ENCODE data around the gene PRUNE2.

Gene PRUNE2

DNA sequence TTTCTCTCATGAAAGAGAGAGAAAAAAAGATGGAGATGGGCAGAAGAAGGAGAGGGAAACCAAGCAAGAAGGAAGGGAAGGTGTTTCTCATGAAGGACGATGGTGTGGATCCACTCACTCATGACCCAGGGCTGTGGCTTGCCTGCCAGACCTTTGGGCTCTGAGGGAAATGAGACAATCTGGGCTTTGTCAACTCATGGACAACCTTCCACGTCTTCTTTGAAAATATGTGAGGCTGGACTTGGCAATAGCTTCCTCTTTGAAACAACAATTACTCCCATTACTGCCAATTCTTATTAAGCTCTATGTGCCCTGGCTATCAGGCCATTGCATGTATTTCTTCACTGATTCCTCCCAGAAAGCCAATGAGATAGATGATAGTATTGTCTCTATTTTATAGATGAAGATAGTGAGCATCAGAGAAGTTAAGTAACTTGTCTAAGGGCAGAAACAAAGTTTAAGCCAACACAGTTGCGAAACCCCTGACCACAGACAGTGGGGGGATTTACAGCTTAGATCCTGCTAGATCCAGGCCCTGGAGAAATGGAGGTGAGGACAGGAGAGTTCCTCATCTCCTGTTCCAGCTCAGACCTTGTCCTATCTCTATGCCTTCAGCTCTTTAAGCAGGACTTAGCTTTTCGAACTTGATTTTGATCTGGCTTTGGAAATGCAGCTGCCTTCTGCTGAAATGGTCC, 314.5 kb downstream of the PRUNE2 start:
- Histone ChIP-seq H3K27me3 (peaks cover 0 to 6% of the 10 kb centered on the region in 2 donors), H3K4me1 (no peaks in the 10 kb centered on the region), H3K9me3 (no peaks in the 10 kb centered on the region), H3K4me3 (no peak overlapping the region), H3K27ac (no peak overlapping the region), H3K36me3 (no peaks in the 10 kb centered on the region)
- intact Hi-C loops (cut with DNase I; ENCODE audit: low total_unique reads) = no loop called here
- TF ChIP-seq, protein P1, sequence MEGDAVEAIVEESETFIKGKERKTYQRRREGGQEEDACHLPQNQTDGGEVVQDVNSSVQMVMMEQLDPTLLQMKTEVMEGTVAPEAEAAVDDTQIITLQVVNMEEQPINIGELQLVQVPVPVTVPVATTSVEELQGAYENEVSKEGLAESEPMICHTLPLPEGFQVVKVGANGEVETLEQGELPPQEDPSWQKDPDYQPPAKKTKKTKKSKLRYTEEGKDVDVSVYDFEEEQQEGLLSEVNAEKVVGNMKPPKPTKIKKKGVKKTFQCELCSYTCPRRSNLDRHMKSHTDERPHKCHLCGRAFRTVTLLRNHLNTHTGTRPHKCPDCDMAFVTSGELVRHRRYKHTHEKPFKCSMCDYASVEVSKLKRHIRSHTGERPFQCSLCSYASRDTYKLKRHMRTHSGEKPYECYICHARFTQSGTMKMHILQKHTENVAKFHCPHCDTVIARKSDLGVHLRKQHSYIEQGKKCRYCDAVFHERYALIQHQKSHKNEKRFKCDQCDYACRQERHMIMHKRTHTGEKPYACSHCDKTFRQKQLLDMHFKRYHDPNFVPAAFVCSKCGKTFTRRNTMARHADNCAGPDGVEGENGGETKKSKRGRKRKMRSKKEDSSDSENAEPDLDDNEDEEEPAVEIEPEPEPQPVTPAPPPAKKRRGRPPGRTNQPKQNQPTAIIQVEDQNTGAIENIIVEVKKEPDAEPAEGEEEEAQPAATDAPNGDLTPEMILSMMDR (IDR thresholded peaks at IDR 0.05) = no peak
- no peak for DNase-seq

DNA sequence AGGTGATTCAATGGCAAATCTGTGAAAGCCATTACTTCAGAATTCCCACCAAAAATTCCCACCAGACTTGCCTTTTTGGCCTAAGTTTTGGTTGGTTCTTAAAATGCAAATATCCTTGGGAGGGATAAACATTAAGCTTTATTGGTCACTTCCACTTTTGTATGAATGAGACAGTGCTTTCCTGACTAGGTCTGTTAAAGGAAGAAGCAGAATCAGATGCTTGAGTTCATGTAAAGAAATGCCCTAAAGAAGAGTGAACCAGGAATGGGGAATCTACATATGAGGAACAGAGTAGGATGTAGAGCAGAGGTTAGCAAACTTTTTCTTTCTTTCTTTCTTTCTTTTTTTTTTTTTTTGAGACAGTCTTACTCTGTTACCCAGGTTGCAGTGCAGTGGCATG, 317.6 kb downstream of the PRUNE2 start:
- H3K36me3 ChIP-seq = no peaks in the 10 kb centered on the region
- no peaks in the 10 kb centered on the region for H3K4me1 ChIP-seq
- TF ChIP-seq, protein P1 (IDR thresholded peaks at IDR 0.05) = no peak
- no peaks in the 10 kb centered on the region for H3K27me3 ChIP-seq
- H3K4me3 ChIP-seq = no peak overlapping the region
- intact Hi-C loops (cut with DNase I; ENCODE audit: low total_unique reads) = no loop called here
- H3K27ac ChIP-seq = no peak overlapping the region
- DNase-seq = no peak
- H3K9me3 ChIP-seq = no peaks in the 10 kb centered on the region

DNA sequence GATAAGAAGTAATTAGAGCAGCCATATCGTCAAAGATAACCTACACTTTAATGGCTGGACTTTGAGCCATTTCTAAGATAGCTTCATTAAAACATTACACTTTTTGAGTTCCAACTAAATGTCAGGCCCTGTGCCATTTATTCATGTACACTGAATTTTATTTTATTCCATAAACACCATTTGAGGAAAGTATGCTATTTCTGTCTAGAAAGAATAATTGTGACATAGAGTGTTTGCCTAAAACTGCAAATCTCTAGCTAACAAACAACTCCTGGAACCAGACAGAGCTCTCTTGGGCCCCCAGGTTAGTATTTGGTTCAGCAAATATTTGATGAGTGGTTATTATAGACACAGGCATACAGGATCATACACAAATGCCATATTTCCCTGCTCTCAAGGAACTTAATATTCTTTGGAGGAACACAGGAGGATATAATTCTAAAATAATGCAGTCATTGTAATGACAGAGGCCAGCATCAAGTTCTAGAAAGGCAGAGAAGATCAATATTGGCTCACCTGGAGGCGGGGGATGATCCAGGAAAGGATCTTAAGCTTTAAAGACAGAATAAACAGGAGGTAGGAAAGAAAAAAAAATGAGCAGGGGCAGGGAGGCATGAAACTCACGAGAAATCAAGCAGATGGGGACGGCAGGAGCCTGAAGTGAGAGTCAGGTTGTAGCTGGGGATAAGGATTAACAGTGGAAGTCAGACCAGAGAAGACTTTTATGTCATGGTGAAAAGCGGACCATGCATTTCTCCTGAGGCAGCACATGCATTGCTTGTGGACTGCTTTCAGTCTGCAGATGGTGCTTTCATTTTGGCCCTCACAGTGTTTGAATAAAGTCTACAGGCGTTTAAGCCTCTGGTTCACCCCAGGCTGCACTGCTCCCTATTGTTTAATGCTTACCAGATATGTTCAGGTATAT, 319.3 kb downstream of the PRUNE2 start:
- Histone ChIP-seq H3K4me1 (no peaks in the 10 kb centered on the region), H3K27me3 (peaks cover 0 to 7% of the 10 kb centered on the region in 2 donors), H3K4me3 (no peak overlapping the region), H3K9me3 (no peaks in the 10 kb centered on the region), H3K27ac (no peak overlapping the region), H3K36me3 (no peaks in the 10 kb centered on the region)
- TF ChIP-seq, protein P1 (IDR thresholded peaks at IDR 0.05) = no peak
- intact Hi-C loops (cut with DNase I; ENCODE audit: low total_unique reads) = no loop called here
- DNase-seq = no peak

DNA sequence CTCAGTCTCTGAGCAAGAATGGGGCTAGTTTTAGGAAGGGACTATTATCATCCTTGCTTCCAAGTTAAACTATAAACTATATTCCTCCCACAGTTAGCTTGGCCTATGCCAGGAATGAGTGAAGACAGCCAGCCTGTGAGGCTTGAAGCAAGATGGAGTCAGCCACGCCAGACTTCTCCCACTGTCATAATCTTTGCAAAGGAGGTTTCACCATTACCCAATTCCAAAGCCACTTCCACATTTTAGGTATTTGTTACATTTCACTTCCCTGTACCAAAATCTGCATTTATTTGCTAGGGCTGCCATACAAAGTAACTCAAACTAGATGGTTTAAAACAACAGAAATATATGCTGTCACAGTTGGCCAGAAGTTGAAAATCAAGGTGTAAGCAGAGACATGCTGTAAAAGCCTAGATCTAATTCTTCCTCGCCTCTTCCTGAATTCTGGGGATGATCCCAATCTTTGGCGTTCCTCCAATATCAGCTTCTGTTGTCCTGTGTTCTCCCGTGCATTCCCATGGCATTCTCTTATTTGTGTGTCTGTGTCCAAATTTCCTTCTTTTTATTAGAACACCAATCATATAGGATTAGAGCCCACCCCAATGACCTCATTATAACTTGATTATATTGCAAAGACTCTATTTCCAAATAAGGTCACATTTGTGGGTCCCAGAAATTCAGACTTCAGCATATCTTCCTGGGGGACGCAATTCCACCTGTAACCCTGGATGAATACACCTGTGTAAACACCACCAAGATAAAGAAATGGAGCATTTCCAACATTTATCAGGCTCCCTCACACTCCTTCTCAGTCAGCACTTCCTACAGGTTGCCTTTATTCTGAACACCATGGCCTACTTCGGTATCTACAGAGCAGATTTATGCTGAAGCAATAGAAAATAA, 320.2 kb downstream of the PRUNE2 start:
- Histone ChIP-seq H3K4me1 (no peaks in the 10 kb centered on the region), H3K36me3 (no peaks in the 10 kb centered on the region), H3K9me3 (no peaks in the 10 kb centered on the region), H3K27me3 (peaks cover 0 to 8% of the 10 kb centered on the region in 2 donors), H3K27ac (no peak overlapping the region), H3K4me3 (no peak overlapping the region)
- TF ChIP-seq, protein P1 (IDR thresholded peaks at IDR 0.05) = no peak
- intact Hi-C loops (cut with DNase I; ENCODE audit: low total_unique reads) = no loop called here
- DNase-seq = no peak

DNA sequence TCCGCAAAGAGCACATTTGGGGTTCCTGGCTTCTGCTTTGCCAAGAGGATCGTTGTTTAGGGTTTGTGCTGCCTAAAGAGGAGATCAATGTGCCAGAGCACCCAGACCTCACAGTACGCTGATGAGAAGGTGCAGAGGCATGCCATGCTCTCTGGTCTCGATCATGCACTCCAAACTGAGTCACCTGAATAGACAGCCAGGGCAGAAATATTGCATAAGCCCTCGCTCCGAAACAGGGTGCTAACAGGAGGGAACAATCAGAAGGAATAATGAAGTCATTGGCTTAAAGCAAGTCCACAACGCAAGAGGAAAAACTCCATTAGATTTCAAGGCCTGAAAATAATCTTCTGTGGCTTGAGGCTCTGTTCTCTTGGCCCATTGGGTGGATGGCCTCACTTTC, 322.7 kb downstream of the PRUNE2 start:
- Histone ChIP-seq H3K4me3 (no peak overlapping the region), H3K27me3 (peaks cover 0 to 8% of the 10 kb centered on the region in 2 donors), H3K36me3 (no peaks in the 10 kb centered on the region), H3K9me3 (no peaks in the 10 kb centered on the region), H3K27ac (no peak overlapping the region), H3K4me1 (no peaks in the 10 kb centered on the region)
- TF ChIP-seq, protein P1 (IDR thresholded peaks at IDR 0.05) = no peak
- intact Hi-C loops (cut with DNase I; ENCODE audit: low total_unique reads) = no loop called here
- no peak for DNase-seq
